GM15510 (cell line): ENCODE data around the gene NOXO1.
A peak's percentile ranks its signal among the peaks of the same experiment; 100 is the strongest.

Experiments used
- POLR2A ChIP-seq: IDR thresholded peaks from 3 replicates; pipeline ENCODE4 v1.6.1; 2011; ENCODE audit warnings: borderline replicate concordance; ENCODE audit not compliant: insufficient read length; ENCODE audit errors: extremely low read depth

Gene NOXO1

GRCh38 chr16:1949507-1949906, 31.8 kb downstream of the NOXO1 start:
- TF ChIP-seq POLR2A, result no peak

- TF ChIP-seq POLR2A, result no peak
Observed at GRCh38 chr16:1947369-1947670, 33.9 kb downstream of the NOXO1 start.

- no peak for TF ChIP-seq POLR2A
Observed at GRCh38 chr16:1946495-1947368, 34.5 kb downstream of the NOXO1 start.

GRCh38 chr16:1945559-1946391, 35.5 kb downstream of the NOXO1 start:
- TF ChIP-seq POLR2A, result no peak

- TF ChIP-seq POLR2A, result no peak
Observed at GRCh38 chr16:1944612-1945199, 36.6 kb downstream of the NOXO1 start.

GRCh38 chr16:1942810-1943726, 38.2 kb downstream of the NOXO1 start, which contains the start of gene MSRB1:
TSS of gene MSRB1 (minus strand) at chr16:1943199. CDS start at chr16:1943156, 43 bp downstream.
- peak; percentile 82 for TF ChIP-seq POLR2A

- TF ChIP-seq POLR2A, result no peak
Observed at GRCh38 chr16:1942047-1942809, 39.0 kb downstream of the NOXO1 start.

GRCh38 chr16:1941162-1942046, 39.9 kb downstream of the NOXO1 start:
- TF ChIP-seq POLR2A, result no peak

GRCh38 chr16:1940273-1941161, 40.8 kb downstream of the NOXO1 start:
- TF ChIP-seq POLR2A, result no peak

- TF ChIP-seq POLR2A, result no peak
Observed at GRCh38 chr16:1938910-1939309, 42.4 kb downstream of the NOXO1 start.

- no peak for TF ChIP-seq POLR2A
Observed at GRCh38 chr16:1938316-1938715, 43.0 kb downstream of the NOXO1 start.
